HCT116 (cell line): ENCODE results near the gene DOK1. TPM values are rescaled to one million over a fixed set of nuclear protein-coding genes. Genes with fewer than 3 reads are reported as not detected.

Source experiments
- ATAC-seq: fragments of 200-7000 bp; cut with Tn5 transposase; 2 replicates; pipeline ENCODE4 v1.9.1; 2020; ENCODE audit warnings: mild to moderate bottlenecking, moderate library complexity
- BruUV-seq: library from RNA; stranded (reverse); fragments of 400-500 nt; replicated peaks from 2 replicates; lab custom pipeline; 2021; lab: Mats Ljungman, UMichigan
- CTCF ChIA-PET: fragments of 300-600 bp; sonication (Branson Sonifier 250); formaldehyde crosslinking; loops from one replicate; lab custom pipeline; 2021; ENCODE audit warnings: antibody characterized with exemption; lab: Charles Lee
- POLR2A ChIA-PET: fragments of 300-600, 350-600 bp; sonication (Branson Sonifier 250); formaldehyde crosslinking; loops from one replicate; lab custom pipeline; 2021; ENCODE audit warnings: antibody characterized with exemption; lab: Charles Lee
- RAD21 ChIA-PET, 2 experiments: fragments of 300-600 bp; sonication (Branson Sonifier 250); formaldehyde crosslinking; loops; one replicate each; lab custom pipeline; 2023; ENCODE audit warnings: low total read pairs in 2 of 2; ENCODE audit not compliant: uncharacterized antibody in 2 of 2, unreplicated experiment in 2 of 2, low non-redundant PET in 1 of 2; lab: Charles Lee
- DNase-seq: peaks from one replicate; pipeline ENCODE4 v3.0.0-alpha.2; 2010; ENCODE audit warnings: low read depth, low spot score
- H2AFZ ChIP-seq: fragments of 200-600 bp; shearing (Covaris generic), sonication (generic); 2 replicates; pipeline ENCODE4 v1.6.1; 2017; ENCODE audit warnings: low read depth, mixed run types, mixed read lengths, antibody characterized with exemption, low read length; ENCODE audit not compliant: poor library complexity, severe bottlenecking
- H3K27ac ChIP-seq: 2 replicates; pipeline ENCODE4 v1.5.1; 2012; ENCODE audit warnings: low read depth, low read length
- H3K27me3 ChIP-seq: fragments of 200-600 bp; sonication (generic); 2 replicates; pipeline ENCODE4 v1.6.1; 2016; ENCODE audit warnings: mixed run types, low read length, mixed read lengths; ENCODE audit not compliant: insufficient read depth
- H3K36me3 ChIP-seq, 2 experiments: fragments of 200-500 bp in 1 of 2; fragments of 200-600 bp in 1 of 2; sonication (Bioruptor generic) in 1 of 2; sonication (generic) in 1 of 2; 2 replicates each; pipeline versions ENCODE4 v1.5.1 to v1.6.1; 2014 to 2016; ENCODE audit warnings: low read length in 2 of 2, inconsistent platforms in 1 of 2, mixed read lengths in 1 of 2, mixed run types in 1 of 2; ENCODE audit not compliant: insufficient read depth in 2 of 2, control insufficient read depth in 1 of 2
- H3K4me1 ChIP-seq, 2 experiments: fragments of 200-600 bp in 1 of 2; sonication (generic) in 1 of 2; 2 replicates each; pipeline versions ENCODE4 v1.5.1 to v1.6.1; 2012 to 2017; ENCODE audit warnings: low read length in 2 of 2, inconsistent platforms in 1 of 2, mild to moderate bottlenecking in 1 of 2, mixed read lengths in 1 of 2, mixed run types in 1 of 2, moderate library complexity in 1 of 2; ENCODE audit not compliant: insufficient read depth in 2 of 2, control insufficient read depth in 1 of 2
- H3K4me2 ChIP-seq: fragments of 200-600 bp; sonication (generic); 2 replicates; pipeline ENCODE4 v1.6.1; 2017; ENCODE audit warnings: mixed run types, low read length, mixed read lengths
- H3K4me3 ChIP-seq, 2 experiments: fragments of 200-600 bp in 1 of 2; sonication (generic) in 1 of 2; replicated peaks in 1 of 2; 2 replicates each; pipeline ENCODE4 v1.5.1; 2011 to 2016; ENCODE audit warnings: low read length in 2 of 2, control low read depth in 1 of 2, low read depth in 1 of 2, mild to moderate bottlenecking in 1 of 2, mixed read lengths in 1 of 2, mixed run types in 1 of 2
- H3K79me2 ChIP-seq: fragments of 200-600 bp; sonication (generic); 2 replicates; pipeline ENCODE4 v1.6.1; 2017; ENCODE audit warnings: mild to moderate bottlenecking, mixed run types, low read length, moderate library complexity, mixed read lengths; ENCODE audit not compliant: insufficient read depth
- H3K9ac ChIP-seq: fragments of 200-600 bp; sonication (generic); 2 replicates; pipeline ENCODE4 v1.6.1; 2016; ENCODE audit warnings: low read length, mixed read lengths
- H3K9me2 ChIP-seq: fragments of 200-600 bp; sonication (generic), shearing (Covaris generic); 2 replicates; pipeline ENCODE4 v1.6.1; 2017; ENCODE audit warnings: mixed run types, mild to moderate bottlenecking, moderate library complexity; ENCODE audit not compliant: insufficient read depth
- H3K9me3 ChIP-seq, 2 experiments: fragments of 200-500 bp in 1 of 2; fragments of 200-600 bp in 1 of 2; sonication (Bioruptor generic) in 1 of 2; sonication (generic) in 1 of 2; 2 replicates each; pipeline ENCODE4 v1.6.1; 2014 to 2017; ENCODE audit warnings: low read length in 2 of 2, mixed read lengths in 2 of 2, inconsistent platforms in 1 of 2, low read depth in 1 of 2, mild to moderate bottlenecking in 1 of 2, mixed run types in 1 of 2, moderate library complexity in 1 of 2; ENCODE audit not compliant: control insufficient read depth in 1 of 2, insufficient read depth in 1 of 2
- H4K20me1 ChIP-seq: fragments of 200-600 bp; sonication (generic), shearing (Covaris generic); 2 replicates; pipeline ENCODE4 v1.6.1; 2017; ENCODE audit warnings: mixed run types, mild to moderate bottlenecking, moderate library complexity; ENCODE audit not compliant: insufficient read depth
- CBX3 ChIP-seq: IDR thresholded peaks from 2 replicates; pipeline ENCODE4 v1.6.1; 2012; ENCODE audit warnings: low read depth
- EGR1 ChIP-seq: IDR thresholded peaks from 2 replicates; pipeline ENCODE4 v1.6.1; 2012; ENCODE audit warnings: low read depth
- ELF1 ChIP-seq: IDR thresholded peaks from 2 replicates; pipeline ENCODE4 v1.6.1; 2012; ENCODE audit warnings: low read depth, borderline replicate concordance
- EZH2 ChIP-seq: fragments of 200-600 bp; sonication (generic); IDR thresholded peaks from 2 replicates; pipeline ENCODE4 v1.6.1; 2017; ENCODE audit warnings: antibody characterized with exemption, mixed run types
- POLR2A ChIP-seq: IDR thresholded peaks from 2 replicates; pipeline ENCODE4 v1.7.0; 2011; ENCODE audit warnings: borderline replicate concordance; ENCODE audit not compliant: insufficient read depth, insufficient read length; ENCODE audit errors: extremely low read depth
- SIN3A ChIP-seq: IDR thresholded peaks from 2 replicates; pipeline ENCODE4 v1.6.1; 2012; ENCODE audit warnings: low read depth
- YY1 ChIP-seq: IDR thresholded peaks from 2 replicates; pipeline ENCODE4 v1.6.1; 2011; ENCODE audit warnings: low read length, low read depth, moderate library complexity, mild to moderate bottlenecking; ENCODE audit not compliant: insufficient replicate concordance; ENCODE audit errors: extremely low read depth
- intact Hi-C: fragments of 100-400 bp; cut with micrococcal nuclease; formaldehyde crosslinking; loops from 2 replicates; pipeline ENCODE4 v1.10.0; 2022
- total RNA-seq: library from RNA; stranded (reverse); gene quantifications from one replicate; pipeline ENCODE4 v1.2.1, GENCODE V29; 2021; ENCODE audit not compliant: unreplicated experiment
- TF ChIP-seq, protein P1 (sequence below): IDR thresholded peaks from 2 replicates; pipeline ENCODE4 v1.6.1; 2011; ENCODE audit warnings: mild to moderate bottlenecking, low read length, moderate library complexity; ENCODE audit not compliant: insufficient replicate concordance; ENCODE audit errors: extremely low read depth
- TF ChIP-seq, protein P2 (sequence below): IDR thresholded peaks from 2 replicates; pipeline ENCODE4 v1.6.1; 2012; ENCODE audit warnings: low read depth

Gene DOK1
- total RNA-seq, 1 experiment from 2014 or later, result 18.8 TPM

DNA sequence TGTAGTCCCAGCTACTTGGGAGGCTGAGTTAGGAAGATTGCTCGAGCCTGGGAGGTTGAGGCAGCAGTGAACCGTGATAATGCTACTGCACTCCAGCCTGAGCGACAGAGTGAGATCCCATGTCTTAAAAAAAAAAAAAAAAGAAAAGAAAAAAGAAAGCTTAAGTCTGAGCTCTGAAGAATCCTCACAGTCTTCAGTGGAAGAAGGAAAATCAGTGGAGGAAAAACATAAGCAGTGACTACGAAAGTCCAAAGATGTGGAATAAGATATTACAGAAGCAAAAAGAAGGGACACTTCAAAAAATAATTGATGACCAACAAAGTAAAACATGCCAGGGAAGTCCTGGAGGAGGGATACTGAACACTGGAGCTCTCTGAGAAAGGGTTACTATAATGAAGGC, 44.2 kb upstream of the DOK1 start:
- TF ChIP-seq, protein P1, sequence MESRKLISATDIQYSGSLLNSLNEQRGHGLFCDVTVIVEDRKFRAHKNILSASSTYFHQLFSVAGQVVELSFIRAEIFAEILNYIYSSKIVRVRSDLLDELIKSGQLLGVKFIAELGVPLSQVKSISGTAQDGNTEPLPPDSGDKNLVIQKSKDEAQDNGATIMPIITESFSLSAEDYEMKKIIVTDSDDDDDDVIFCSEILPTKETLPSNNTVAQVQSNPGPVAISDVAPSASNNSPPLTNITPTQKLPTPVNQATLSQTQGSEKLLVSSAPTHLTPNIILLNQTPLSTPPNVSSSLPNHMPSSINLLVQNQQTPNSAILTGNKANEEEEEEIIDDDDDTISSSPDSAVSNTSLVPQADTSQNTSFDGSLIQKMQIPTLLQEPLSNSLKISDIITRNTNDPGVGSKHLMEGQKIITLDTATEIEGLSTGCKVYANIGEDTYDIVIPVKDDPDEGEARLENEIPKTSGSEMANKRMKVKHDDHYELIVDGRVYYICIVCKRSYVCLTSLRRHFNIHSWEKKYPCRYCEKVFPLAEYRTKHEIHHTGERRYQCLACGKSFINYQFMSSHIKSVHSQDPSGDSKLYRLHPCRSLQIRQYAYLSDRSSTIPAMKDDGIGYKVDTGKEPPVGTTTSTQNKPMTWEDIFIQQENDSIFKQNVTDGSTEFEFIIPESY, result no peak
- TF ChIP-seq CBX3 (no peak), EGR1 (no peak), POLR2A (no peak), YY1 (no peak), SIN3A (no peak), EZH2 (no peak), ELF1 (no peak)
- TF ChIP-seq, protein P2, sequence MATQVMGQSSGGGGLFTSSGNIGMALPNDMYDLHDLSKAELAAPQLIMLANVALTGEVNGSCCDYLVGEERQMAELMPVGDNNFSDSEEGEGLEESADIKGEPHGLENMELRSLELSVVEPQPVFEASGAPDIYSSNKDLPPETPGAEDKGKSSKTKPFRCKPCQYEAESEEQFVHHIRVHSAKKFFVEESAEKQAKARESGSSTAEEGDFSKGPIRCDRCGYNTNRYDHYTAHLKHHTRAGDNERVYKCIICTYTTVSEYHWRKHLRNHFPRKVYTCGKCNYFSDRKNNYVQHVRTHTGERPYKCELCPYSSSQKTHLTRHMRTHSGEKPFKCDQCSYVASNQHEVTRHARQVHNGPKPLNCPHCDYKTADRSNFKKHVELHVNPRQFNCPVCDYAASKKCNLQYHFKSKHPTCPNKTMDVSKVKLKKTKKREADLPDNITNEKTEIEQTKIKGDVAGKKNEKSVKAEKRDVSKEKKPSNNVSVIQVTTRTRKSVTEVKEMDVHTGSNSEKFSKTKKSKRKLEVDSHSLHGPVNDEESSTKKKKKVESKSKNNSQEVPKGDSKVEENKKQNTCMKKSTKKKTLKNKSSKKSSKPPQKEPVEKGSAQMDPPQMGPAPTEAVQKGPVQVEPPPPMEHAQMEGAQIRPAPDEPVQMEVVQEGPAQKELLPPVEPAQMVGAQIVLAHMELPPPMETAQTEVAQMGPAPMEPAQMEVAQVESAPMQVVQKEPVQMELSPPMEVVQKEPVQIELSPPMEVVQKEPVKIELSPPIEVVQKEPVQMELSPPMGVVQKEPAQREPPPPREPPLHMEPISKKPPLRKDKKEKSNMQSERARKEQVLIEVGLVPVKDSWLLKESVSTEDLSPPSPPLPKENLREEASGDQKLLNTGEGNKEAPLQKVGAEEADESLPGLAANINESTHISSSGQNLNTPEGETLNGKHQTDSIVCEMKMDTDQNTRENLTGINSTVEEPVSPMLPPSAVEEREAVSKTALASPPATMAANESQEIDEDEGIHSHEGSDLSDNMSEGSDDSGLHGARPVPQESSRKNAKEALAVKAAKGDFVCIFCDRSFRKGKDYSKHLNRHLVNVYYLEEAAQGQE, result no peak
- Histone ChIP-seq H3K9me3 (no peaks in the 10 kb centered on the region), H3K27me3 (no peaks in the 10 kb centered on the region), H3K9ac (no peak overlapping the region), H4K20me1 (no peaks in the 10 kb centered on the region), H3K79me2 (peaks cover 19% of the 10 kb centered on the region), H2AFZ (no peak overlapping the region), H3K36me3 (peaks cover 3 to 8% of the 10 kb centered on the region in 2 experiments; a peak in 1 of 4 replicates), H3K9me2 (no peaks in the 10 kb centered on the region), H3K4me1 (peaks cover 14 to 27% of the 10 kb centered on the region in 2 experiments; a peak in 3 of 4 replicates), H3K4me3 (no peak overlapping the region), H3K27ac (no peak overlapping the region), H3K4me2 (no peak overlapping the region)
- RAD21 ChIA-PET, result no interaction called here
- intact Hi-C loops, result no loop called here
- POLR2A ChIA-PET, result interaction anchor here (1.1 kb wide), 2 partner anchors 10 to 12 kb away, joined by 3 read pairs; no protein-coding TSS in a partner anchor
- no peak for ATAC-seq
- no TSS peak for BruUV-seq
- DNase-seq, result no peak
- CTCF ChIA-PET, result no interaction called here
